Suprapubic skin (tissue), 4 donors: ENCODE results near the gene KCTD4.

Source experiments
- CTCF ChIP-seq, 2 donors: fragments of 200-600 bp in 1 of 2; fragments of 450-650 bp in 1 of 2; sonication (generic) in 1 of 2; IDR thresholded peaks; one replicate each; pipeline ENCODE4 v1.5.1; 2016 to 2019; ENCODE audit warnings: antibody characterized with exemption in 2 of 2, mild to moderate bottlenecking in 1 of 2, moderate library complexity in 1 of 2
- EP300 ChIP-seq: sonication (generic); formaldehyde crosslinking; IDR thresholded peaks from one replicate; pipeline ENCODE4 v1.6.1; 2017; ENCODE audit warnings: antibody characterized with exemption
- POLR2A ChIP-seq, 2 donors: fragments of 450-650 bp; IDR thresholded peaks; one replicate each; pipeline ENCODE4 v1.6.1; 2017; ENCODE audit warnings: antibody characterized with exemption in 2 of 2, mild to moderate bottlenecking in 2 of 2, moderate library complexity in 2 of 2
- POLR2AphosphoS5 ChIP-seq, 3 donors: sonication (generic); formaldehyde crosslinking; IDR thresholded peaks; one replicate each; pipeline ENCODE4 v1.6.1; 2017; ENCODE audit warnings: antibody characterized with exemption in 3 of 3

- TF ChIP-seq POLR2A (IDR thresholded peaks at IDR 0.05), result no peak
- no peak for TF ChIP-seq CTCF (IDR thresholded peaks at IDR 0.05)
- no peak for TF ChIP-seq EP300
- TF ChIP-seq POLR2AphosphoS5 (IDR thresholded peaks at IDR 0.05), result no peak
Observed at GRCh38 chr13:45242070-45242469, 41.2 kb upstream of the KCTD4 start.
